GM12891 (cell line): ENCODE results near the gene TRIM75.
"Not testable (repeated sequence)": the region's sequence is repeated elsewhere in the genome, so short reads cannot be mapped to it uniquely, and the experiment has no call there.

Experiments
- DNase-seq: peaks from one replicate; pipeline ENCODE4 v3.0.0; 2011; ENCODE audit warnings: low spot score; ENCODE audit not compliant: insufficient read length
- FAIRE-seq: peaks from 2 replicates; lab custom pipeline; 2011; peaks lifted over from hg19 to GRCh38; lab: Jason Lieb, UNC
- PAX5 ChIP-seq: IDR thresholded peaks from 2 replicates; pipeline ENCODE4 v1.6.1; 2011; ENCODE audit warnings: low read length, moderate library complexity, mild to moderate bottlenecking; ENCODE audit not compliant: insufficient read depth, severe bottlenecking
- POLR2A ChIP-seq: IDR thresholded peaks from 2 replicates; pipeline ENCODE4 v1.6.1; 2011; ENCODE audit warnings: low read depth, low read length, control low read depth
- POLR2AphosphoS5 ChIP-seq: IDR thresholded peaks from 2 replicates; pipeline ENCODE4 v1.6.1; 2011; ENCODE audit warnings: low read depth, low read length, control low read depth
- POU2F2 ChIP-seq: IDR thresholded peaks from 2 replicates; pipeline ENCODE4 v1.6.1; 2011; ENCODE audit warnings: low read depth, mild to moderate bottlenecking, control low read depth, low read length, moderate library complexity
- SPI1 ChIP-seq: IDR thresholded peaks from 2 replicates; pipeline ENCODE4 v1.6.1; 2011; ENCODE audit warnings: low read depth, low read length, control low read depth
- TAF1 ChIP-seq: IDR thresholded peaks from 2 replicates; pipeline ENCODE4 v1.6.1; 2011; ENCODE audit warnings: low read depth, low read length, control low read depth

The TRIM75 gene

DNA sequence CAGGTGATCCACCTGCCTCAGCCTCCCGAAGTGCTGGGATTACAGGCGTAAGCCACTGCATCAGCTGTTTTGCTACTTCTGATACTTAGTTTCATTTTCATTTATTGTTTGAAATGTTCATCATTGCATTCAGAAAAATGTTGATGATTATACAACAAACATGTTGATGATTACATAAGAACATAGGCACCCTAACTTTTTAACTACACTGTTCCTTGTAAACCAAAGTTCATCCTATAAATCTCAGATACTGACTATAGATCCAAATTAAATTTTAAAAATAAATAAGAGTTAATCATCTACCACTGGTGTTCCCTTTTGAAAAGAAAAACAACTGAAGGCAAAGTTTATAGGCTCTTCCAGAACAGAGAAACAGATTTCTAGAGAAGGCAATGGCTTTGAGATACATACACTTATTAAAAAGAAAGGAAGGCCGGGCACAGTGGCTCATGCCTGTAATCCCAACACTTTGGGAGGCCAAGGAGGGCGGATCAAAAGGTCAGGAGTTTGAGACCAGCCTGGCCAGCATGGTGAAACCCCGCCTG, 23.4 kb downstream of the TRIM75 start:
- no peak for FAIRE-seq
- TF ChIP-seq POLR2AphosphoS5 (no peak), PAX5 (no peak), POU2F2 (no peak), TAF1 (no peak), SPI1 (no peak), POLR2A (no peak)
- DNase-seq, result no peak

DNA sequence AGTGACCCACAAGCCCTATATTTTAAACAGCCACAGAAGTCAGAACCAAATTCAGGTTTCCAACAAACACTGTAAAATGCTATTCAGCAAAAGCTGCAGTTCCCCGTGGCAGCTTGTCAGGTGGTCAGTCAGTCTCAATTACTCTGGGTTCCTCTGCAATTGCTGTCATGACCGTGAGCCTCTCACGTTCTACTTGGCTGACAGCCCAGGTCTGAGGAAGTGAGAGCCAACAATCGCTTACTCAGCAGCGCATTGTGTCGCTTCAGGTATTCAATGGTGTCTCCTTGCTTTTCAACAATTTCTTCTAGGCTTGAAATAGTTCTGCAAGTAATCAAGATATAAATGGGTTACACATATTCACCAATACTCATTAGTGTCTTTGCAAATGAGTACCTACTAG, 25.8 kb downstream of the TRIM75 start:
- FAIRE-seq (peak; percentile 60), DNase-seq (no peak)
- TF ChIP-seq POU2F2 (no peak), SPI1 (peak; percentile 59; the same call in 1 of the 2 replicates)

DNA sequence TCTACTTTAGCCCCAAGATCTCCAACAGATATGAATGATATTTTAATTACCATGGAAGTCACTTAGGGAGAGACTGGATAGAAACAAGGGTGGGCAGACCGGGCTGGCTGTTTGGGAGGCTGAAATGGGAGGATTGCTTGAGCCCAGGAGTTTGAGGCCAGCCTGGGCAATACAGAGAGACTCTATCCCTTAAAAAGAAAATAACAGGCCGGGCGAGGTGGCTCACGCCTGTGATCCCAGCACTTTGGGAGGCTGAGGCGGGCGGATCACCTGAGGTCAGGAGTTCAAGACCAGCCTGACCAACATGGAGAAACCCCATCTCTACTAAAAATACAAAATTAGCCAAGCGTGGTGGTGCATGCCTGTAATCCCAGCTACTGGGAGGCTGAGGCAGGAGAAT, 31.1 kb downstream of the TRIM75 start:
- DNase-seq, FAIRE-seq: not testable (repeated sequence)

DNA sequence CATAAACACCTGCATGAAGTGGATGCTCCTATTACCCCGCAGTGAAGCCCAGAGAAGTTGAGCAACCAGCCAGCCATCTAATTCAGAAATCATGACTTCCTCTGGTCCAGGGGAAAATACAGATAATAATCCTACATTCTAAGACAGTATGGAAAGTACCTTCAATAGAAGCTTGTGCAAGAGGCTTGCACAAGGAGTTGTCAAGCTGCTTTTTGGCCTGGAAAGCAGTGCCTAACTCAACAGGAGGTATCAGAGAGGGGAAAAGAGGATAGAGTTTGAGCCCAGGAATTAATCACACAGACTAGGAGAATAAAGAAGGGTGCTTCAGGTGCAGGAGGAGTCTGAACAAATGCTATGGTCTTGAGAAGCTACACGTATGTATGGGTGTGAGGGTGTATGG, 32.3 kb downstream of the TRIM75 start:
- TF ChIP-seq SPI1 (no peak), PAX5 (no peak), POU2F2 (no peak), POLR2AphosphoS5 (no peak), TAF1 (no peak), POLR2A (no peak)
- FAIRE-seq, result no peak

DNA sequence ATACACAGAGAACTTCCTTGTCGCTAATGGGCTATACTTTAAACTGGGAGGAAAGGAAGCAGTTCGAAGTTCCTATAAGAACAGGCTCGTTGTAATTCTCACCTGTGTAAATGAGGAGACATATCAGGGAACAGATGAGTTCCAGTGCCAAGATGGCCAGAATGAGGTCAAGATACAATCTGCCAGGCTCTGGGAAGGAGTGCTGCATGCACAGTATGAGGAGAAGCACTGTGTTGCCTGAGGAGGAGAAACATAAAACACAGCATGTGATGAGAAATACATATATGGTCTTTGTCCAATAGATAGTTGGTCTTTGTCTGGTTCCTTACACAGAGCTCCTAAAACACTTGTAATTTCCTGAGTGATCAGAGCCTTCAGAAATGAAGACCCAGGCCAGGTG, 34.7 kb downstream of the TRIM75 start:
- no peak for TF ChIP-seq TAF1
- no peak for TF ChIP-seq POU2F2
- TF ChIP-seq SPI1, result no peak
- no peak for TF ChIP-seq POLR2A
- TF ChIP-seq PAX5, result no peak
- no peak for TF ChIP-seq POLR2AphosphoS5
- no peak for FAIRE-seq

More for the DNA sequence above, 32.3 kb downstream of the TRIM75 start:
- no peak for DNase-seq

DNA sequence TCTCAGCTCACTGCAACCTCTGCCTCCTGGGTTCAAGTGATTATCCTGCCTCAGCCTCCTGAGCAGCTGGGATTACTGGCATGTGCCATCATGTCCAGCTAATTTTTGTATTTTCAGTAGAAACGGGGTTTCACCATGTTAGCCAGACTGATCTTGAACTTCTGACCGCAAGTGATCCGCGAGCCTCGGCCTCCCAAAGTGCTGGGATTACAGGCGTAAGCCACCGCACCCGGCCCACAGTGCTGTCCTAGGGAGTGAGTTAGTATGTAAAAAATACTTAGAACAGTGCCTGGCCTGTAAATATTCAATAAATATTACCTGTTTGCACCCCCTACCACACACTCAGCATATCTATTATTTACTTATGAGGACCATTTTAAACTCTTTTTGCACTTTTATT, 38.5 kb downstream of the TRIM75 start:
- FAIRE-seq, DNase-seq: not testable (repeated sequence)

More for the DNA sequence above, 34.7 kb downstream of the TRIM75 start:
- no peak for DNase-seq

GRCh38 chr4:165094873-165095272, 41.2 kb downstream of the TRIM75 start:
- TF ChIP-seq POU2F2 (no peak), SPI1 (no peak), PAX5 (no peak), POLR2A (no peak), POLR2AphosphoS5 (no peak), TAF1 (no peak)
- FAIRE-seq (no peak), DNase-seq (no peak)

GRCh38 chr4:165095291-165095690, 41.6 kb downstream of the TRIM75 start:
- FAIRE-seq, result no peak
- TF ChIP-seq TAF1 (no peak), POU2F2 (no peak), PAX5 (no peak), POLR2A (no peak), SPI1 (no peak), POLR2AphosphoS5 (no peak)
- no peak for DNase-seq

DNA sequence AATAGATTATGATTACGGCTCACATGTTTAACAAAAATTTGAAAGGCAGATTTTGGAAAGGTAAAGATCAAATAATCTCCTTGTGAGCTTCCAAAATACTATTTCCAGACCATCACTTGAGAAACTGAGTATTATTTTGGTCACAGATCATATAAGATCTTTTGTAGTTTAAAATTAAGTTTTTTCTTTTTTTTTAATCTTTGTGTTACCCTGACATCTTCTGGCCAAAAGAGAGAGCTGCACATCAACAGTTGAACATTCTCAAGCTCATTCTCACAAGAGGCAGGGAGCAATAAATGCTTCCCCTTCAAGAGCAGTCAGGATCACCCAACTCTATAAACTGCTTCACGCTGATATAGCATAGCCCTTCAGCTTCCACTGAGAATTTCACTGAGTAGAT, 43.1 kb downstream of the TRIM75 start:
- FAIRE-seq, result peak; percentile 55
- no peak for DNase-seq
- TF ChIP-seq PAX5, result no peak
- no peak for TF ChIP-seq TAF1
- TF ChIP-seq POU2F2, result no peak
- TF ChIP-seq POLR2AphosphoS5, result no peak
- no peak for TF ChIP-seq SPI1

GRCh38 chr4:165101641-165102040, 48.0 kb downstream of the TRIM75 start:
- TF ChIP-seq SPI1, result no peak
- no peak for TF ChIP-seq POLR2AphosphoS5
- no peak for TF ChIP-seq POLR2A
- no peak for TF ChIP-seq PAX5
- TF ChIP-seq TAF1, result no peak
- TF ChIP-seq POU2F2, result no peak
- FAIRE-seq, result no peak
- no peak for DNase-seq

DNA sequence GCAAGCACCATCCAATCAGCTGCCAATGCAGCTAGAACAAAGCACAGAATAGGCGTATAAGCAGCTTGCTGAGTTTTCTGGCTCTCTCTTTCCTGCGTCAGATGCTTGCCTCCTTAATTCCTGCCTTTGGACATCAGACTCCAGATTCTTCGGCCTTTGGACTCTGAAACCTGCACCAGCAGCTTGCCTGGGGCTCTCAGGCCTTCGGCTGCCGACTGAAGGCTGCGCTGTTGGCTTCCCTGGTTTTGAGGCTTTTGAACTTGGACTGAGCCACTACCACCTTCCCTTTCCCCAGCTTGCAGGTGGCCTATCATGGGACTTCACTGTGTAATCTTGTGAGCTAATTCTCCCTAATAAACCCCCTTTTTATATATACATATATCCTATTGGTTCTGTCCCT, 52.9 kb downstream of the TRIM75 start:
- DNase-seq (no peak), FAIRE-seq (no peak)
- TF ChIP-seq POU2F2 (no peak), POLR2AphosphoS5 (no peak), SPI1 (no peak), PAX5 (no peak), TAF1 (no peak), POLR2A (no peak)
